CD4-positive, alpha-beta T cell (primary cell): ENCODE data around the gene SEPHS1. TPM values are rescaled to one million over a fixed set of nuclear protein-coding genes. Genes with fewer than 3 reads are reported as not detected.

Experiments used
- ATAC-seq: fragments of 200-7000 bp; cut with Tn5 transposase; one replicate; pipeline ENCODE4 v1.10.0; 2022; ENCODE audit warnings: mild to moderate bottlenecking; ENCODE audit not compliant: poor library complexity
- CTCF ChIA-PET: fragments of 350-600 bp; sonication (Branson Sonifier 250); formaldehyde crosslinking; loops from one replicate; lab custom pipeline; 2021; ENCODE audit warnings: antibody characterized with exemption, inconsistent platforms; lab: Charles Lee
- POLR2A ChIA-PET: fragments of 350-600 bp; sonication (Branson Sonifier 250); formaldehyde crosslinking; loops from one replicate; lab custom pipeline; 2021; ENCODE audit warnings: antibody characterized with exemption, inconsistent platforms; lab: Charles Lee
- DNase-seq, 14 experiments: peaks; one replicate each; pipeline ENCODE4 v3.0.0-alpha.2; 2013 to 2020; ENCODE audit warnings: mixed read lengths in 2 of 14
- H3K27ac ChIP-seq, 2 donors: one replicate each; pipeline versions ENCODE4 v1.5.1 to v1.7.0; 2013; ENCODE audit warnings: low read length in 2 of 2, low read depth in 1 of 2, mild to moderate bottlenecking in 1 of 2
- H3K27me3 ChIP-seq, 2 experiments: 1 replicate in 1 of 2; 2 replicates in 1 of 2; pipeline versions ENCODE4 v1.6.1 to v1.7.0; 2013; ENCODE audit warnings: low read length in 2 of 2, control low read depth in 1 of 2, mild to moderate bottlenecking in 1 of 2, moderate library complexity in 1 of 2; ENCODE audit not compliant: insufficient read depth in 2 of 2, control insufficient read depth in 1 of 2
- H3K36me3 ChIP-seq: one replicate; pipeline ENCODE4 v1.6.1; 2013; ENCODE audit warnings: low read length, control low read depth; ENCODE audit not compliant: insufficient read depth
- H3K4me1 ChIP-seq: one replicate; pipeline ENCODE4 v1.6.1; 2013; ENCODE audit warnings: low read length, control low read depth; ENCODE audit not compliant: insufficient read depth
- H3K4me3 ChIP-seq: one replicate; pipeline ENCODE4 v1.5.1; 2013; ENCODE audit warnings: mild to moderate bottlenecking, low read length, moderate library complexity
- H3K9me3 ChIP-seq, 2 experiments: 1 replicate in 1 of 2; 2 replicates in 1 of 2; pipeline versions ENCODE4 v1.6.1 to v1.7.0; 2013; ENCODE audit warnings: low read length in 2 of 2, mild to moderate bottlenecking in 2 of 2, control low read depth in 1 of 2, moderate library complexity in 1 of 2; ENCODE audit not compliant: control insufficient read depth in 1 of 2, insufficient read depth in 1 of 2
- H3K27ac Mint-ChIP-seq: one replicate; pipeline ENCODE4 v1.8.0; 2020; ENCODE audit warnings: mixed read lengths
- H3K27me3 Mint-ChIP-seq: one replicate; pipeline ENCODE4 v1.8.0; 2021; ENCODE audit warnings: mixed read lengths
- H3K36me3 Mint-ChIP-seq: one replicate; pipeline ENCODE4 v1.8.0; 2021; ENCODE audit warnings: low read depth, mixed read lengths
- H3K4me1 Mint-ChIP-seq: one replicate; pipeline ENCODE4 v1.8.0; 2021; ENCODE audit warnings: low read depth, mixed read lengths
- H3K4me3 Mint-ChIP-seq: one replicate; pipeline ENCODE4 v1.8.0; 2020; ENCODE audit warnings: mild to moderate bottlenecking, mixed read lengths
- H3K9me3 Mint-ChIP-seq: one replicate; pipeline ENCODE4 v1.8.0; 2020; ENCODE audit warnings: mixed read lengths
- CTCF ChIP-seq: fragments of 200-600 bp; IDR thresholded peaks from one replicate; pipeline ENCODE4 v1.8.0; 2022; ENCODE audit warnings: antibody characterized with exemption, mild to moderate bottlenecking
- intact Hi-C, 2 experiments: fragments of 100-400 bp; cut with DNase I in 1 of 2; cut with micrococcal nuclease in 1 of 2; formaldehyde crosslinking; loops; one replicate each; pipeline versions ENCODE4 v1.15.1 to v1.9.0; 2023 to 2025; cut with DNase I, micrococcal nuclease
- total RNA-seq, 174 experiments: library from RNA in 2 of 174; stranded (reverse) in 2 of 174; gene quantifications; one replicate each; pipeline ENCODE4 v1.2.3 and lab custom pipeline; 2021 to 2026

SEPHS1 gene
- total RNA-seq, 2 experiments from 2014 or later, result 13.1 to 17.9 TPM

GRCh38 chr10:13352519-13352918 is 4.4 kb upstream of the SEPHS1 start:
- no peak for TF ChIP-seq CTCF
- Histone ChIP-seq H3K36me3 (no peaks in the 10 kb centered on the region), H3K4me3 (no peak overlapping the region), H3K27me3 (no peaks in the 10 kb centered on the region), H3K27ac (no peak overlapping the region), H3K4me1 (peaks cover 38% of the 10 kb centered on the region), H3K9me3 (no peaks in the 10 kb centered on the region)
- DNase-seq (peak in 1 of 14 experiments; percentile 38), ATAC-seq (no peak)
- H3K27me3 Mint-ChIP-seq, result no peaks in the 10 kb centered on the region
- H3K4me1 Mint-ChIP-seq, result peaks cover 38% of the 10 kb centered on the region
- CTCF ChIA-PET, result interaction anchor here (2.6 to 3.8 kb wide), 2 partner anchors 49 to 191 kb away, joined by 9 to 40 read pairs; partner anchors contain the start of gene MCM10
- peak overlapping the region; percentile 78 for H3K4me3 Mint-ChIP-seq
- no peaks in the 10 kb centered on the region for H3K9me3 Mint-ChIP-seq
- intact Hi-C loops, result loop anchor here in 1 of 2 experiments (2.0 to 5.0 kb wide), 4 partner anchors 50 to 255 kb away; partner anchors contain the start of genes MCM10 and PRPF18
- peak overlapping the region; percentile 93 for H3K27ac Mint-ChIP-seq
- H3K36me3 Mint-ChIP-seq, result peaks cover 15% of the 10 kb centered on the region
- POLR2A ChIA-PET, result interaction anchor here (1.3 to 5.8 kb wide), 3 partner anchors 51 to 253 kb away, joined by 3 to 244 read pairs (median 7); partner anchors contain the start of genes BEND7, OPTN and PHYH

- intact Hi-C loops, result loop anchor here (1.0 to 5.0 kb wide), 3 partner anchors 190 to 254 kb away; partner anchors contain the start of genes MCM10 (in 1 of the 2) and PRPF18 (in 1 of the 2)
- TF ChIP-seq CTCF, result no peak
- H3K4me1 ChIP-seq, result peaks cover 44% of the 10 kb centered on the region
- H3K36me3 ChIP-seq, result no peaks in the 10 kb centered on the region
- Mint-ChIP-seq H3K27me3 (no peaks in the 10 kb centered on the region), H3K27ac (peak overlapping the region; percentile 93), H3K4me1 (peaks cover 43% of the 10 kb centered on the region), H3K4me3 (peak overlapping the region; percentile 78), H3K9me3 (no peaks in the 10 kb centered on the region), H3K36me3 (peaks cover 21% of the 10 kb centered on the region)
- no peaks in the 10 kb centered on the region for H3K27me3 ChIP-seq
- H3K4me3 ChIP-seq, result no peak overlapping the region
- H3K9me3 ChIP-seq, result no peaks in the 10 kb centered on the region
- peak overlapping the region in 1 of 2 donors; percentile 8 for H3K27ac ChIP-seq
- POLR2A ChIA-PET, result interaction anchor here (1.0 to 5.8 kb wide), 4 partner anchors 45 to 251 kb away, joined by 3 to 244 read pairs (median 5); partner anchors contain the start of genes BEND7, OPTN and PHYH
- CTCF ChIA-PET, result interaction anchor here (0.9 to 3.8 kb wide), 6 partner anchors 11 to 252 kb away, joined by 3 to 40 read pairs (median 6); partner anchors contain the start of genes MCM10 and OPTN
- ATAC-seq (peak; percentile 38), DNase-seq (peak; percentile 18 to 80 (median 44))
Measured at GRCh38 chr10:13351340-13351915, 3.3 kb upstream of the SEPHS1 start.

DNA sequence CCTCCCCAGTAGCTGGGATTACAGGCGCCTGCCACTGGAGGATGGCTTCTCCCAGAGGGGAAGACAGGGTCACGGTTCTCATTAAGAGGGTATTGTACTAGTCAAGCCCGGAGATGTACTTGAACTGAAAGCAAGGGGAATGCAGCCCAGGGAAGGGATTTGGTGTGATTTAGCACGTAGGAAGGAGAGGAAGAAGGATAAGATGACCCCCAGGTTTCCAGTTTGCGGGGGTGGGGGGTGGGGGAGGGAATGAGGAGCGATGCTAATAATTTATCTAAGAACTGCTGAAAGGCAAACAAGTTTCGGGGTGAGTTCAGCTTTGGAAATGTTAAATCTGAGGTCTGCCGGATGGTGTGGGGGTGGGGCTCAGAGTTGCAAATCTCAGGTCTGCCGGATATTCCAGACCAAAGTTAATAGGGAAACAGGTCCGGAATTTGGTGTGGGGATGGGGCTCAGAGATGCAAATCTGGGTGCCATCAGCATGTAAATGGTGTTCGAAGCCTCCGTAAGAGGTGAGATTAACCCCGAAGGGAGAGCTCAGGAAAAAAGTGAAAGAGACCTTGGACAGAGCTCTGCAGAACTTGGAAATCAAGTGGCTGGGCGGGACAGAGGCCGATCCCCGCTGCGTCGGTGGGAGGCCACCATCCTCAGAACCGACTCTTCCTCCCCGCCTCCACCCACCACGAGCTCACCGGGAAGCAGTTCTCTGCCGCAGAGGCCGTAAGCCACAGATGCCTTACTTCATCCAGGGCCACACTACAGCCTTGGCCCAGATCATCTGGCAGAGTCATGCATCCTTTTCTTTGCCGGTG is 1.6 kb upstream of the SEPHS1 start:
- H3K27me3 ChIP-seq, result no peaks in the 10 kb centered on the region
- ChIA-PET CTCF (interaction anchor here (2.6 to 3.8 kb wide), 3 partner anchors 22 to 188 kb away, joined by 8 to 40 read pairs (median 9); partner anchors contain the start of gene MCM10), POLR2A (interaction anchor here (0.9 to 5.8 kb wide), 8 partner anchors 9 to 250 kb away, joined by 4 to 244 read pairs (median 6); partner anchors contain the start of genes MCM10, OPTN, PHYH and PRPF18)
- no peak for ATAC-seq
- intact Hi-C loops, result loop anchor here (2.0 to 10.0 kb wide), 5 partner anchors 47 to 1815 kb away; partner anchors contain the start of genes CDC123 (in 1 of the 2), NMT2 (in 1 of the 2), NUDT5 (in 1 of the 2) and PRPF18 (in 1 of the 2)
- TF ChIP-seq CTCF, result no peak
- Mint-ChIP-seq H3K36me3 (peaks cover 28% of the 10 kb centered on the region), H3K27me3 (no peaks in the 10 kb centered on the region), H3K27ac (peak overlapping the region; percentile 93), H3K9me3 (no peaks in the 10 kb centered on the region), H3K4me3 (peak overlapping the region; percentile 98), H3K4me1 (peaks cover 60% of the 10 kb centered on the region)
- no peaks in the 10 kb centered on the region for H3K9me3 ChIP-seq
- DNase-seq, result peak in 9 of 14 experiments; percentile 8 to 58 (median 36)
- H3K4me3 ChIP-seq, result peak overlapping the region; percentile 91
- peak overlapping the region; percentile 33 to 58 for H3K27ac ChIP-seq
- H3K4me1 ChIP-seq, result peaks cover 50% of the 10 kb centered on the region
- no peaks in the 10 kb centered on the region for H3K36me3 ChIP-seq
